H9 (cell line): ENCODE data around the gene TM9SF1. TPM values are rescaled to one million over a fixed set of nuclear protein-coding genes. Genes with fewer than 3 reads are reported as not detected.

Experiments used
- DNase-seq: peaks from one replicate; pipeline ENCODE4 v3.0.0-alpha.2; 2017
- H2AFZ ChIP-seq: one replicate; pipeline ENCODE4 v1.6.1; 2013; ENCODE audit warnings: mild to moderate bottlenecking, low read length, control low read depth, moderate library complexity
- H2AK5ac ChIP-seq: 2 replicates; pipeline ENCODE4 v1.6.1; 2013; ENCODE audit warnings: low read length, control low read depth, mixed read lengths; ENCODE audit not compliant: insufficient read length
- H2BK120ac ChIP-seq: one replicate; pipeline ENCODE4 v1.6.1; 2013; ENCODE audit warnings: low read depth, mild to moderate bottlenecking, low read length, control low read depth, inconsistent platforms; ENCODE audit not compliant: poor library complexity, severe bottlenecking
- H2BK12ac ChIP-seq: 2 replicates; pipeline ENCODE4 v1.6.1; 2013; ENCODE audit warnings: low read length, control low read depth, mixed read lengths, low read depth; ENCODE audit not compliant: insufficient read length
- H2BK15ac ChIP-seq: 2 replicates; pipeline ENCODE4 v1.6.1; 2013; ENCODE audit warnings: low read depth, low read length, control low read depth
- H2BK20ac ChIP-seq: one replicate; pipeline ENCODE4 v1.6.1; 2013; ENCODE audit warnings: low read depth, mild to moderate bottlenecking, low read length, control low read depth, inconsistent platforms; ENCODE audit not compliant: poor library complexity, severe bottlenecking
- H2BK5ac ChIP-seq: 2 replicates; pipeline ENCODE4 v1.6.1; 2013; ENCODE audit warnings: low read length, control low read depth, mixed read lengths; ENCODE audit not compliant: insufficient read length
- H3K14ac ChIP-seq: 2 replicates; pipeline ENCODE4 v1.6.1; 2013; ENCODE audit warnings: low read length, control low read depth; ENCODE audit not compliant: insufficient read depth
- H3K18ac ChIP-seq: 2 replicates; pipeline ENCODE4 v1.6.1; 2013; ENCODE audit warnings: low read depth, mild to moderate bottlenecking, mixed read lengths, low read length, control low read depth; ENCODE audit not compliant: insufficient read length
- H3K23ac ChIP-seq: 2 replicates; pipeline ENCODE4 v1.6.1; 2013; ENCODE audit warnings: low read length, control low read depth, mixed read lengths, low read depth; ENCODE audit not compliant: insufficient read length
- H3K23me2 ChIP-seq: 2 replicates; pipeline ENCODE4 v1.6.1; 2013; ENCODE audit warnings: low read depth, mild to moderate bottlenecking, mixed read lengths, low read length, control low read depth; ENCODE audit not compliant: insufficient read length, poor library complexity, severe bottlenecking
- H3K27ac ChIP-seq: 2 replicates; pipeline ENCODE4 v1.5.1; 2013; ENCODE audit warnings: low read length, control low read depth, mixed read lengths, low read depth; ENCODE audit not compliant: insufficient read length
- H3K27me3 ChIP-seq: 2 replicates; pipeline ENCODE4 v1.6.1; 2013; ENCODE audit warnings: low read length, control low read depth, inconsistent platforms; ENCODE audit not compliant: insufficient read depth
- H3K4ac ChIP-seq: 2 replicates; pipeline ENCODE4 v1.6.1; 2013; ENCODE audit warnings: low read depth, mild to moderate bottlenecking, control low read depth, inconsistent platforms, low read length, moderate library complexity
- H3K4me1 ChIP-seq: 2 replicates; pipeline ENCODE4 v1.6.1; 2013; ENCODE audit warnings: low read length, control low read depth, inconsistent platforms; ENCODE audit not compliant: insufficient read depth
- H3K4me2 ChIP-seq: 2 replicates; pipeline ENCODE4 v1.6.1; 2013; ENCODE audit warnings: low read length, control low read depth, mixed read lengths; ENCODE audit not compliant: insufficient read length, insufficient read depth
- H3K56ac ChIP-seq: 2 replicates; pipeline ENCODE4 v1.6.1; 2013; ENCODE audit warnings: low read depth, mild to moderate bottlenecking, mixed read lengths, low read length, control low read depth; ENCODE audit not compliant: insufficient read length
- H3K79me1 ChIP-seq: 2 replicates; pipeline ENCODE4 v1.6.1; 2013; ENCODE audit warnings: low read depth, mild to moderate bottlenecking, moderate library complexity, low read length, control low read depth, inconsistent platforms; ENCODE audit not compliant: insufficient read depth, poor library complexity, severe bottlenecking
- H3K79me2 ChIP-seq: 2 replicates; pipeline ENCODE4 v1.6.1; 2013; ENCODE audit warnings: low read length, control low read depth, inconsistent platforms; ENCODE audit not compliant: insufficient read depth
- H3K9ac ChIP-seq: 2 replicates; pipeline ENCODE4 v1.6.1; 2013; ENCODE audit warnings: low read length, control low read depth, mixed read lengths; ENCODE audit not compliant: insufficient read length; ENCODE audit errors: extremely low read depth
- H3K9me3 ChIP-seq: one replicate; pipeline ENCODE4 v1.6.1; 2013; ENCODE audit warnings: low read depth, low read length, inconsistent platforms; ENCODE audit not compliant: control insufficient read depth
- H3T11ph ChIP-seq: one replicate; pipeline ENCODE4 v1.6.1; 2013; ENCODE audit warnings: mild to moderate bottlenecking, low read length, control low read depth, inconsistent platforms
- H4K20me1 ChIP-seq: one replicate; pipeline ENCODE4 v1.6.1; 2013; ENCODE audit not compliant: control insufficient read depth, insufficient read length, insufficient read depth
- H4K5ac ChIP-seq: 2 replicates; pipeline ENCODE4 v1.6.1; 2013; ENCODE audit warnings: low read depth, mild to moderate bottlenecking, mixed read lengths, low read length, control low read depth; ENCODE audit not compliant: insufficient read length
- H4K8ac ChIP-seq: replicated peaks from 2 replicates; pipeline ENCODE4 v1.6.1; 2013; ENCODE audit warnings: low read length, control low read depth, mixed read lengths, low read depth; ENCODE audit not compliant: insufficient read length
- H4K91ac ChIP-seq: 2 replicates; pipeline ENCODE4 v1.6.1; 2013; ENCODE audit warnings: low read depth, mild to moderate bottlenecking, moderate library complexity, mixed read lengths, low read length, control low read depth; ENCODE audit not compliant: insufficient read length
- H3K27ac Mint-ChIP-seq, 3 experiments: 2 replicates in 2 of 3; 3 replicates in 1 of 3; pipeline ENCODE4 v1.8.0; 2020 to 2021; ENCODE audit warnings: mixed read lengths in 3 of 3, mild to moderate bottlenecking in 1 of 3, moderate library complexity in 1 of 3
- H3K27me3 Mint-ChIP-seq: 2 replicates; pipeline ENCODE4 v1.8.0; 2021; ENCODE audit warnings: low read depth, mild to moderate bottlenecking, moderate library complexity, mixed read lengths
- H3K36me3 Mint-ChIP-seq, 3 experiments: 2 replicates in 2 of 3; 3 replicates in 1 of 3; pipeline ENCODE4 v1.8.0; 2020 to 2021; ENCODE audit warnings: low read depth in 3 of 3, mixed read lengths in 3 of 3; ENCODE audit not compliant: insufficient read depth in 1 of 3
- H3K4me1 Mint-ChIP-seq, 2 experiments: 2 replicates each; pipeline ENCODE4 v1.8.0; 2020; ENCODE audit warnings: mixed read lengths in 2 of 2
- H3K4me3 Mint-ChIP-seq, 2 experiments: 2 replicates in 1 of 2; 3 replicates in 1 of 2; pipeline ENCODE4 v1.8.0; 2020 to 2021; ENCODE audit warnings: mild to moderate bottlenecking in 2 of 2, mixed read lengths in 2 of 2, moderate library complexity in 1 of 2
- H3K9me3 Mint-ChIP-seq, 2 experiments: 2 replicates in 1 of 2; 3 replicates in 1 of 2; pipeline ENCODE4 v1.8.0; 2020; ENCODE audit warnings: mild to moderate bottlenecking in 2 of 2, mixed read lengths in 2 of 2, moderate library complexity in 1 of 2
- CTCF ChIP-seq: fragments of 200-600 bp; sonication (generic); conservative IDR thresholded peaks from 3 replicates; pipeline ENCODE4 v1.8.0; 2021; ENCODE audit warnings: antibody characterized with exemption, mild to moderate bottlenecking
- WGBS: extraction: QIAGEN DNeasy Blood & Tissue Kit; methylation state at CpG from one replicate; pipeline ENCODE4 v1.1.7; 2013; ENCODE audit warnings: missing lambda C conversion rate, low lambda C conversion rate, mixed read lengths; ENCODE audit not compliant: insufficient read length; ENCODE audit errors: extremely low coverage; 5-methylcytosine and 5-hydroxymethylcytosine counted together
- total RNA-seq: library from RNA; stranded (reverse); gene quantifications from 2 replicates; pipeline ENCODE4 v1.2.1, GENCODE V29; 2021

TM9SF1 gene
- total RNA-seq, 1 experiment from 2014 or later = 31.6 TPM

GRCh38 chr14:24231263-24232120, 36.3 kb upstream of the TM9SF1 start:
- no peak overlapping the region for H3K23ac ChIP-seq
- Mint-ChIP-seq H3K4me1 (peaks cover 8 to 22% of the 10 kb centered on the region in 2 experiments), H3K9me3 (no peaks in the 10 kb centered on the region), H3K27me3 (no peaks in the 10 kb centered on the region), H3K36me3 (peaks cover 14 to 39% (median 39%) of the 10 kb centered on the region in 3 experiments; a peak in 6 of 7 replicates), H3K4me3 (peak overlapping the region; percentile 98 to 99), H3K27ac (peak overlapping the region; percentile 96 to 99 (median 98))
- H3K4me2 ChIP-seq = peak overlapping the region; percentile 99
- no peaks in the 10 kb centered on the region for H3K9me3 ChIP-seq
- H3K18ac ChIP-seq = no peak overlapping the region
- H2AFZ ChIP-seq = no peak overlapping the region
- no peak overlapping the region for H2BK12ac ChIP-seq
- DNase-seq = no peak
- H3T11ph ChIP-seq = no peak overlapping the region
- H3K27ac ChIP-seq = peak overlapping the region; percentile 57
- peaks cover 3% of the 10 kb centered on the region; the same call in 1 of the 2 replicates for H3K79me2 ChIP-seq
- H3K9ac ChIP-seq = peak overlapping the region; percentile 75
- 100% methylated on average over 1 of the region's 23 CpGs for WGBS
- no peaks in the 10 kb centered on the region for H3K27me3 ChIP-seq
- H3K4me1 ChIP-seq = 0 out of 2 replicates have a peak, but pooled peaks cover 6% of the 10 kb centered on the region
- no peaks in the 10 kb centered on the region for H4K20me1 ChIP-seq
- no peak overlapping the region for H2BK120ac ChIP-seq
- peaks cover 15% of the 10 kb centered on the region for H3K23me2 ChIP-seq
- H4K8ac ChIP-seq = peak overlapping the region; percentile 8
- no peak overlapping the region; the same call in 1 of the 2 replicates for H3K14ac ChIP-seq
- H2BK20ac ChIP-seq = no peak overlapping the region
- H4K91ac ChIP-seq = no peak overlapping the region
- no peak overlapping the region for H3K4ac ChIP-seq
- H2BK15ac ChIP-seq = no peak overlapping the region
- H2AK5ac ChIP-seq = no peak overlapping the region
- no peak for TF ChIP-seq CTCF
- no peak overlapping the region for H4K5ac ChIP-seq
- H3K79me1 ChIP-seq = peaks cover 11% of the 10 kb centered on the region
- no peak overlapping the region for H2BK5ac ChIP-seq
- no peak overlapping the region for H3K56ac ChIP-seq
